ENCODE results near the gene KRT74.

Gene KRT74

GRCh38 chr12:52573743-52574142 lies at the start of gene KRT74:
KRT74 (minus strand) TSS chr12:52573843; CDS start chr12:52573777, 66 bp downstream.
- no peak for DNase-seq

DNA sequence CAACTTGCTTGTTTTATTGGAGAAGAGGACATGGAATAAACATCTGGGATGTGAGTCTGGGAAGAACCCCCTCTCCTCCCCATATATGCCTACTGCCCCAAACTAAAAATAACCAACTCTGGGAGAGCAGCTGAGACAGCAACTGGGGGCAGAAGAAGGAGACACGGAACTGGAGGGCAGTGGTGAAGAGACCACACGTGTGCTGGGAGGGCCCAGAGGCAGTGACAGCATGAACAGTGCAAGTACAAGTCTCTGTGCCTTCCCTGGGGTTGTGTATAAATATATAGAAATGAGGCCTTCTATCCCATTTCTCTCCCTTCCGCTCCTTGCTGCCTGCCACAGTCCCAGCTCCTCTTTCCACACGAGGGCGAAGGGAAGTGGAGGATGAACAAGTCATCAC lies 48.7 kb upstream of the KRT74 start:
- no peak for DNase-seq

- no peak for DNase-seq
These were observed 45.2 kb upstream of the KRT74 start for GRCh38 chr12:52618866-52619265.

GRCh38 chr12:52618216-52618615 lies 44.6 kb upstream of the KRT74 start, which contains the start of gene KRT73:
KRT73 (minus strand) TSS chr12:52618559; CDS start chr12:52618524, 35 bp downstream.
- DNase-seq, result no peak

DNA sequence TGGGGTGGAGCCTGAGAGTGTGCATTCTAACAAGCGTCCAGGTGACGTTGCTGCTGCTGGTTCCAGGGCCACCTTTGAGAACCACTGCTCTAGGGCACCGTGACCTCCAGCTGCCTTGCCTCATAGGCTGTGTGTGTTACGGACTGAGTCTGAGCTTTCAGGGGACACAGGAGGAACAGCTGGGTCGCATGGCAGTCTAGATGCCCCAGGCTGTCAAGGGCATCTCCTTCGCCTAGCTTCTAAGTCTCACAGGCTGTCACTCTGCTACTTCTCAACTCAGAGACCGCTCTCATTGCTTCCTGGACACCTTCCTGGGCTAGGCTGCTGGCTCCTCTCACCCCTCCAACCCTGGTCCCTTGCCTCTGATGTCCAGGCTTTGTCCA lies 43.8 kb upstream of the KRT74 start:
- DNase-seq, result no peak

DNA sequence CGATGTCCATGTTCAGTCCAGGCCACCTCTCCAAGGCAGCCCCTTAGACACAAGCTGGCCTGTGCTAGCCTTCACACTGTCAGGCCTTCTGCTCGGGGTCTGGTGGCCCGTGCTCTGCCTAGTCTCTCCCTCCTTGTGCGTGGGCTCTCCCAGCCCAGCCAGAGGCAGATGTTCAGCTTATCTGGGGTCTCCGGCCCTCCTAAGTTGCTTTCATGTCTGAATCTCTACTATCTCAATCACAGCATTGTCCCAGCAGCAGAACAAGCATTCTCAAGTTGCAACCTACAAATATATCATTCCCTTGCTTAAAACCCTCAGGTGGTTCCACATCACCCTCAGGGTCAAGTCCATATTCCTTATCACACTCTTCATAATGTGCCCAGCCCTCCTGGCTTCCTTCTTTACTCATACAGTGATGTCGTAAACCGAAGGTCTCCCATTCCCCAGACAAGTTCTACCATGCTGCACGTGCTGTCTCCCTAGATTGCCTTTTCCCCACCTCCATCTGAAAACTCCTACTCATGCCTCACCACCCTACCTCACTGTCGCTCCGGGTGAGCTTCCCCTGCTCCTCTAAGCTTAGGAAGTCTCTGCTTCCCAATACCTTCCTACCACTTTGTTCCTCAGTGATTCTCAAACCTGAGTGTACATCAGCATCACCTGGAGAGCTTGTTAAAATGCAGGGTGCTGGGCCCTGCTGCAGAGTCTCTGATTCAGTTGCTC lies 43.2 kb upstream of the KRT74 start:
- DNase-seq, result no peak

GRCh38 chr12:52615912-52616311 lies 42.3 kb upstream of the KRT74 start:
- DNase-seq, result no peak

DNA sequence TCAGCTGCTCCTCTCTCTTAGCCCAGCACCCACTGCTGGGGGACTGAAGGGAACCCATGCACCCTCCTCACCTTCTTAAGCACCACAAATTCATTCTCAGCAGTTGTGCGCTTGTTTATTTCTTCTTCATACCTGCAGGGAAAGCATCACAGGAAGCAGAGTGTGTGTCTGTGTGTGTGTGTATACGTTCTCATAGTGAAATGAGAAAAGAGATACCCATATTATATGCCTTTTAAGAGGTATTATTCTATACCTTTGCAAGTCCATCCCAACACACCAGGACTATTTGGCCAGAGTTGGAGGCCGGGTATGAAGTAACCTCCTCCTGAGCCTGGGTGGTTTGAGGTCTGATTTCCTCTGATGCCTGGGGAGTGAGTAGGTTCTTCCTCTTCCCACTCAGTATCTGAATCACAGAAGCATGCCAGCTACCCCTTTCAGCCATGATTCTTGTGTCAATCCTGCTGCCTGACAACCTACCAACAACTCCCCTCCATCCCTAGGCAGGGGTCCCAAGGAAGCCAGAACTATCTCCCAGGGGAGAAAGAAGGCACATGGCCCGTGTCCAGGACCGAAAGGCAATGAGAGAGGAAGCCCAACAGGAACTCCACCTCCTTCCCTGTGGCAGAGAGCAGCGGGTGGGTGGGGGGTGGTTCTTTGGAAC lies 41.7 kb upstream of the KRT74 start:
- no peak for DNase-seq

- no peak for DNase-seq
These were observed 41.0 kb upstream of the KRT74 start for GRCh38 chr12:52614381-52615207.

DNA sequence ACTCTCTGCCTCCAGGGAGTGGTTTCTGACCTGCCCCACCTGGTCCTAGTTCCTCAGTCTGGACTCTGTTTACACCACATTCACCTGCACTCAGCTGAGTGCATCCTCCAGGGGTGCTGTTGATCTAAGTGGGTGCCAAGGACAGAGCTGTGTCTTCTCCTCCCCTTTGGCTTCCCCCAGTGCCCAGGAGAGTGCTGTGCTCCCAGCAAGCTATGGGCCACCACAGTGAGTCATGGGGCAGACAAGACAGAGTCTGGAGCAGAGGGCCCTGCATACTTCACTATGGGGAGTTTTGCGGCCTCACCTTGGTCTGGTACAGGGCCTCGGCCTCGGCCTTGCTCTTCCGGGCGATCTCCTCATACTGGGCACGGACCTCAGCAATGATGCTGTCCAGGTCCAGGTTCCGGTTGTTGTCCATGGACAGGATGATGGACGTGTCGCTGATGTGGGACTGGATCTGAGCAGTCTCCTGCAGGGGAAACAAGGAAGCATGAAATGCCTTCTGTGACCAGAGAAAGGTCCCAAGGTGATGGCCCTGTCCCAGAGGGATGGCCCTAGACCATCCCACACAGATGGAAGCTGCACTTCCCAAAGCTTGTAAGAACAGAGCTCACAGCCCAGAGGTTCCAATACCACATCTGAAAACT lies 39.9 kb upstream of the KRT74 start:
- no peak for DNase-seq

GRCh38 chr12:52612431-52613383 lies 39.1 kb upstream of the KRT74 start:
- no peak for DNase-seq

- peak; percentile 3 for DNase-seq
These were observed 37.4 kb upstream of the KRT74 start for GRCh38 chr12:52611080-52611468.

- DNase-seq, result peak; percentile 6
These were observed 35.4 kb upstream of the KRT74 start for GRCh38 chr12:52608826-52609630.

- no peak for DNase-seq
These were observed 34.5 kb upstream of the KRT74 start for GRCh38 chr12:52608161-52608560.

- DNase-seq, result no peak
These were observed 33.7 kb upstream of the KRT74 start for GRCh38 chr12:52607314-52607713.

GRCh38 chr12:52606581-52607218 lies 33.1 kb upstream of the KRT74 start:
- no peak for DNase-seq

DNA sequence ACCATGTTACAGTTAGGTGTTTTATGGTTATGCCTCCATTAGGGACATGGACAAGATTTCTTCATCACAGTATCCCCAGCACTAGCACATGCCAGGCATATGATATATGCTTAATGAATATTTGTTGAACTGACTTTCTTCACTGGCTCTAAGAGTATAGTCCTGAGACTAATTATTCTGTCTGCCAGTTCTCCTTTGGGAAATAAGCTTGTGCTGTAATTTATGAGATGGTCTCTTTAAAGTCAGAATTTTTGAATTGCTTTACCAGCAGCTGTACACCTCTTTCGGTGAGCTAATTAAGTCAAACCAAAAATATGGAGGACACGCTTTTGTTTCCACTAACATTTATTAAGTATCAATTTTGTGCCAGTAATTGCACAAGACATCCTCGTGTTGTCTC lies 32.5 kb upstream of the KRT74 start:
- no peak for DNase-seq

DNA sequence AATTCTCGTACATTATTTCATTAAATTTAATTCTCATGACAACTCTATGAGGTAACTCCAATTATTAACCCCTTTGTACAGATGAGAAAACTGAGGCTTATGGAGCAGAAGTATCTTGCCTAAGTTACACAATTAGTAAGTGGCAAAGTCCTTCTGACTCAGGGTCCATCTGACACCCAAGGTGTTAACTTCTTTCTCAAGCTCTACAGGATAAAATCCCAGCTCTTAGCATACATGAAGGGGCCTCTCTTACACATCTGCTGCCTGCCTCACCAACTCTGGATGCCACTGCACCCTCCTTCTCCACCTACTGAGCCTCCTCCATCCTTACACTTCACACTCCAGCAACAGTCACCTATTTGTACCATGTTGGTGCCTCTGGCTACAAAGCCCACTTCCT lies 31.9 kb upstream of the KRT74 start:
- no peak for DNase-seq

DNA sequence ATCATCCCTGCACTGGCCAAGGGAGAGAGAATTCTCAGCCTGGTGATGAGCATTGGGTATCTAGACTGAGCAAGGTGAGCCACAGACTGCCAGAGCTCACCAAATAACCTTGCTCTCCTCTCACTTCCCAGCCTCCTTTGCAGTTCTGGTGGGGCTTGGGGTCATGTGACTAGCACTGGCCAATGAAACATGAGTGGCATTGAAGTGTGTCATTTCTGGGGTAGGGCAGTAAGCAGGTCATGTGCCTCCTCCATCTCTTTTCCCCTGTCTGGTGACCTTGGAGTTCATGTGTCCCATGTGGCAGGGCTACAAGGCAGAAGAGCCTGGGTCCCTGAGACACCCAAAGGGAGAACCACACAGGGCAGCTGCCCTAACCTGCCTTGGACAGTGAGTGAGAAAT lies 31.2 kb upstream of the KRT74 start:
- no peak for DNase-seq

- no peak for DNase-seq
These were observed 29.7 kb upstream of the KRT74 start for GRCh38 chr12:52603314-52603713.

GRCh38 chr12:52602552-52602951 lies 28.9 kb upstream of the KRT74 start:
- no peak for DNase-seq

Data from activated CD4-positive, alpha-beta T cell treated with anti-CD3 and anti-CD28 coated beads for 1 hour (primary cell).